Uterus (tissue), 4 donors: ENCODE data around the gene HPSE2. TPM values are rescaled to one million over a fixed set of nuclear protein-coding genes. Genes with fewer than 3 reads are reported as not detected.
"Not testable (repeated sequence)": the region's sequence is repeated elsewhere in the genome, so short reads cannot be mapped to it uniquely, and the experiment has no call there.

Experiments used
- DNase-seq, 2 donors: peaks; one replicate each; pipeline ENCODE4 v3.0.0-alpha.2; 2019 to 2020
- H3K27ac ChIP-seq, 2 donors: fragments of 200-600 bp; sonication (generic); 1 replicate in 1 of 2; 2 replicates in 1 of 2; pipeline ENCODE4 v1.5.1; 2016 to 2018
- H3K27me3 ChIP-seq, 2 donors: fragments of 200-600 bp; sonication (generic); one replicate each; pipeline ENCODE4 v1.5.1; 2018 to 2019; ENCODE audit warnings: control low read depth in 1 of 2
- H3K36me3 ChIP-seq, 2 donors: fragments of 200-600 bp; sonication (generic); one replicate each; pipeline ENCODE4 v1.5.1; 2019; ENCODE audit warnings: control low read depth in 1 of 2
- H3K4me1 ChIP-seq, 2 donors: fragments of 200-600 bp; sonication (generic); one replicate each; pipeline ENCODE4 v1.5.1; 2018 to 2019; ENCODE audit warnings: control low read depth in 1 of 2
- H3K4me3 ChIP-seq, 2 donors: fragments of 200-600 bp; sonication (generic); 1 replicate in 1 of 2; 2 replicates in 1 of 2; pipeline ENCODE4 v1.5.1; 2018 to 2019; ENCODE audit warnings: mild to moderate bottlenecking in 1 of 2
- H3K9me3 ChIP-seq, 2 donors: fragments of 200-600 bp; sonication (generic); one replicate each; pipeline ENCODE4 v1.5.1; 2019; ENCODE audit warnings: control low read depth in 1 of 2
- POLR2A ChIP-seq, 2 donors: fragments of 450-650 bp; IDR thresholded peaks; one replicate each; pipeline ENCODE4 v1.6.1; 2016; ENCODE audit warnings: antibody characterized with exemption in 2 of 2, mild to moderate bottlenecking in 1 of 2, moderate library complexity in 1 of 2
- intact Hi-C: fragments of 100-400 bp; cut with DNase I; formaldehyde crosslinking; loops from one replicate; pipeline ENCODE4 v1.15.1; 2023; ENCODE audit warnings: low total_unique reads
- total RNA-seq, 4 donors: library from RNA; depleted of rRNA in 3 of 4; stranded (reverse); fragments of >200 nt in 3 of 4; gene quantifications; one replicate each; pipeline versions ENCODE4 v1.1.0 to v1.2.4, GENCODE V29; 2014 to 2023
- TF ChIP-seq, protein P1 (sequence below), 4 experiments: fragments of 200-600 bp in 2 of 4; fragments of 450-650 bp in 2 of 4; sonication (generic) in 2 of 4; IDR thresholded peaks; one replicate each; pipeline ENCODE4 v1.5.1; 2016 to 2019; ENCODE audit warnings: antibody characterized with exemption in 4 of 4, mild to moderate bottlenecking in 2 of 4, moderate library complexity in 1 of 4
- donor health status: DM: yes; HTN: yes; CAD: no.

HPSE2 gene
- total RNA-seq, 4 donors from 2014 or later = 7.0 to 13.6 (median 7.7) TPM; not detected in 1

DNA sequence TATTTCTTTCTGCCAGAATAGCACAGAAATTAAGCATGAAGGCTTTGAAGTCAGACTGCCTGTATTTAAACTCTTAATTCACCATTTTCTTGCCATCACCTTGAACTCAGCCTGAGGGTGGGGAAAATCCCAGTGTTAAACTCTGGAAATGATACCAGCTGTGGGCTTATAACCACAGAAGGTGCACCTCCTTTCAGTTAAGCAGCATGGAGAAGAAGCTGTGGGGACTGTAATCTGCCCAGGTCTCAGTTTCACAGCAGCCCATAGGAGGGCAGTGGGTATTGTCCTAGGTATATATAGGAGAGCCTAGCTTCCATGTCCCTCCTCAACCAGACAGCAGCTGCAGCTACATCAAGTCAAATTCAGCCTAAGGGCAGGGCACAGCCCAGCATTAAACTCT, 241.6 kb downstream of the HPSE2 start:
- Histone ChIP-seq H3K4me1 (no peaks in the 10 kb centered on the region), H3K9me3 (no peaks in the 10 kb centered on the region), H3K4me3 (no peak overlapping the region), H3K27me3 (no peaks in the 10 kb centered on the region), H3K27ac (no peak overlapping the region), H3K36me3 (no peaks in the 10 kb centered on the region)
- TF ChIP-seq, protein P1, sequence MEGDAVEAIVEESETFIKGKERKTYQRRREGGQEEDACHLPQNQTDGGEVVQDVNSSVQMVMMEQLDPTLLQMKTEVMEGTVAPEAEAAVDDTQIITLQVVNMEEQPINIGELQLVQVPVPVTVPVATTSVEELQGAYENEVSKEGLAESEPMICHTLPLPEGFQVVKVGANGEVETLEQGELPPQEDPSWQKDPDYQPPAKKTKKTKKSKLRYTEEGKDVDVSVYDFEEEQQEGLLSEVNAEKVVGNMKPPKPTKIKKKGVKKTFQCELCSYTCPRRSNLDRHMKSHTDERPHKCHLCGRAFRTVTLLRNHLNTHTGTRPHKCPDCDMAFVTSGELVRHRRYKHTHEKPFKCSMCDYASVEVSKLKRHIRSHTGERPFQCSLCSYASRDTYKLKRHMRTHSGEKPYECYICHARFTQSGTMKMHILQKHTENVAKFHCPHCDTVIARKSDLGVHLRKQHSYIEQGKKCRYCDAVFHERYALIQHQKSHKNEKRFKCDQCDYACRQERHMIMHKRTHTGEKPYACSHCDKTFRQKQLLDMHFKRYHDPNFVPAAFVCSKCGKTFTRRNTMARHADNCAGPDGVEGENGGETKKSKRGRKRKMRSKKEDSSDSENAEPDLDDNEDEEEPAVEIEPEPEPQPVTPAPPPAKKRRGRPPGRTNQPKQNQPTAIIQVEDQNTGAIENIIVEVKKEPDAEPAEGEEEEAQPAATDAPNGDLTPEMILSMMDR (IDR thresholded peaks at IDR 0.05) = no peak
- no peak for TF ChIP-seq POLR2A (IDR thresholded peaks at IDR 0.05)
- no peak for DNase-seq
- intact Hi-C loops = no loop called here

DNA sequence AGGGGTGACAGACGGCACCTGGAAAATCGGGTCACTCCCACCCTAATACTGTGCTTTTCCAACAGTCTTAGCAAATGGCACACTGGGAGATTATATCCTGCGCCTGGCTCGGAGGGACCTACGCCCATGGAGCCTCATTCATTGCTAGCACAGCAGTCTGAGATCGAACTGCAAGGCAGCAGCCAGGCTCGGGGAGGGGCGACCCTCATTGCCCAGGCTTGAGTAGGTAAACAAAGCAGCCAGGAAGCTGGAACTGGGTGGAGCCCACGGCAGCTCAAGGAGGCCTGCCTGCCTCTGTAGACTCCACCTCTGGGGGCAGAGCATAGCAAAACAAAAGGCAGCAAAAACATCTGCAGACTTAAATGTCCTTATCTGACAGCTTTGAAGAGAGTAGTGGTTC, 251.9 kb downstream of the HPSE2 start:
- intact Hi-C loops, H3K27ac ChIP-seq, H3K4me3 ChIP-seq, DNase-seq, H3K36me3 ChIP-seq, H3K4me1 ChIP-seq, H3K27me3 ChIP-seq, H3K9me3 ChIP-seq: not testable (repeated sequence)

DNA sequence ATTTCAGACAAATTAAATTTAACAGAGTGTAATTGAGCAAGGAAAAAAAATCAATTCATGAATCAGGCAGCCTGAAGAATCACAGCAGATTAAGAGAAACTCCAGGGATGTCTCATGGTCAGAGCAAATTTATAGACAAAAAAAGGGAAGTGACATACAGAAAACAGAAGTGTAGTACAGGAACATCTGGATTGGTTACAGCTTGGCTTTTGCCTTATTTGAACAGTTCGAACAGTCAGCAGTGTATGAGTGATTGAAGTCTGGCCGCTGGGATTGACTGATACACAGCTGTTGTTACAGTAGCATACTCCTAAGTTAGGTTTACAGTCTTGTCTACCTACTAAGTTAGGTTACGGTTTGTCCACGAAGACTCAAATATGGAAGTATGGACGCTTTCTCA, 255.3 kb downstream of the HPSE2 start:
- TF ChIP-seq POLR2A (IDR thresholded peaks at IDR 0.05) = no peak
- TF ChIP-seq, protein P1 (IDR thresholded peaks at IDR 0.05) = no peak
- no peaks in the 10 kb centered on the region for H3K4me1 ChIP-seq
- no peaks in the 10 kb centered on the region for H3K9me3 ChIP-seq
- H3K4me3 ChIP-seq = no peak overlapping the region
- DNase-seq = no peak
- no peaks in the 10 kb centered on the region for H3K36me3 ChIP-seq
- H3K27me3 ChIP-seq = no peaks in the 10 kb centered on the region
- no peak overlapping the region for H3K27ac ChIP-seq
- intact Hi-C loops = no loop called here

DNA sequence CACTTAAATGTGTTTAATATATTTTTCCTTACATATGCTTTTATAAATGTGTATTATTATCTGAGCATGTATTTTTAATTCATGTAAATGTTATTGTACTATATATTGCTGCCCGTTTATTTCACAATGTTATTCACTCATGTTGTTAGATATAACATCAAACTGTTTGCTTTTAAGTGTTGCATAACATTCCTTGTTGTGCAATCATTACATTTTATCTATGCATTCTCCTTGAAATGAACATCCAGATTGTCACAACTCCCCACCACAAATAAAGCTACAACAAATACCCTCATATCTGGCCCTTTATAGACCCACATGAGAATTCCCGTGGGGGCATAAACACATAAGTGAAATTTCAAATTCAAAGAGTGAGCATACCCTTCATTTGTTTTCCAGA, 264.2 kb downstream of the HPSE2 start:
- intact Hi-C loops = no loop called here
- no peaks in the 10 kb centered on the region for H3K36me3 ChIP-seq
- no peak overlapping the region for H3K4me3 ChIP-seq
- no peak for DNase-seq
- no peaks in the 10 kb centered on the region for H3K9me3 ChIP-seq
- H3K27me3 ChIP-seq = no peaks in the 10 kb centered on the region
- TF ChIP-seq, protein P1 (IDR thresholded peaks at IDR 0.05) = no peak
- no peak for TF ChIP-seq POLR2A (IDR thresholded peaks at IDR 0.05)
- no peak overlapping the region for H3K27ac ChIP-seq
- H3K4me1 ChIP-seq = no peaks in the 10 kb centered on the region

DNA sequence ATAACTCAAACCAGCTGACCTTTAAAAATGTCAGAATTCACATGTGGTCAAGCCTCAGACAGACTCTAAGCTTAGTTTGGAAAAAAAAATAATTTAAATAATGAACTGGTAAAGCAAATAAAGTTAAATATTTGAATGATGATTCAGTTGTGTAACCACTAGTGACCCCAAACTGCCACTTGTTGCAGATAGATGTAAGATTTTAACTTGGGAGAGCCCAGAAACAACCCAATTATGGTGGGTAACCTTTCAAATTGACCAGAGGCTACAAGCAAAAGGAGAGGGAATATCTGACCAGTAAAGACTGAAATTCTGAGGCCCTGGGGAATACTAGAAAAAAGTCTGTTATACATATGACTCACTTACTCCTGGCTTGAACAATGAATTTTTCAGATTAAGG, 268.1 kb downstream of the HPSE2 start:
- no peak overlapping the region for H3K27ac ChIP-seq
- TF ChIP-seq, protein P1 (IDR thresholded peaks at IDR 0.05) = no peak
- TF ChIP-seq POLR2A (IDR thresholded peaks at IDR 0.05) = no peak
- no peak for DNase-seq

DNA sequence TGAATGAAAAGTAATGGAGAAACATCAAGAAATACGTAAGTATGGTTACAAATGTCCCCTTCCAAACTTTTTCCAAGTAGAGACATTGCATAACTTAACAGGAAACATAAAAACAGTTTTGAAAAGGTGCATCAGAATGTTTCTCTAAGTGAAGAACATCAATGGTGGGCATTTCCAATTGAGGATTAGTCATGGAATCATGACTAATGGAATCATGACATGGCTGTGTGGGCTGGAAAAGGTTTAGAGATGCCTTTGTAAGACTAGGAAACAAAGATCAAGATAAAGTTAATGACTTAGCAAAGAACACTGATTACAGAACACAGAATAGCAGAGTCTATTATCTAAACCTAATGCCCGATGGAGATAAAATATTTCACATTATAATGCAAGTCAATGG, 272.0 kb downstream of the HPSE2 start:
- no peaks in the 10 kb centered on the region for H3K36me3 ChIP-seq
- H3K27ac ChIP-seq = no peak overlapping the region
- H3K9me3 ChIP-seq = no peaks in the 10 kb centered on the region
- no peak for DNase-seq
- no peaks in the 10 kb centered on the region for H3K4me1 ChIP-seq
- intact Hi-C loops = no loop called here
- no peak for TF ChIP-seq POLR2A (IDR thresholded peaks at IDR 0.05)
- TF ChIP-seq, protein P1 (IDR thresholded peaks at IDR 0.05) = no peak
- H3K27me3 ChIP-seq = no peaks in the 10 kb centered on the region
- H3K4me3 ChIP-seq = no peak overlapping the region

More for the DNA sequence above, 268.1 kb downstream of the HPSE2 start:
- Histone ChIP-seq H3K4me1 (no peaks in the 10 kb centered on the region), H3K9me3 (no peaks in the 10 kb centered on the region), H3K4me3 (no peak overlapping the region), H3K36me3 (no peaks in the 10 kb centered on the region), H3K27me3 (no peaks in the 10 kb centered on the region)
- intact Hi-C loops = no loop called here
